DND-41 (cell line): ENCODE data around the gene ARID2.

Experiments
- ATAC-seq: fragments of 200-7000 bp; cut with Tn5 transposase; 3 replicates; pipeline ENCODE4 v1.9.1; 2021; ENCODE audit warnings: low read depth; ENCODE audit not compliant: insufficient read depth
- DNase-seq: peaks from one replicate; pipeline ENCODE4 v3.0.0-alpha.2; 2020
- H2AFZ ChIP-seq: 2 replicates; pipeline ENCODE4 v1.6.0; 2012; ENCODE audit warnings: low read depth, low read length
- H3K27ac ChIP-seq: 2 replicates; pipeline ENCODE4 v1.5.1; 2012; ENCODE audit warnings: low read length, inconsistent platforms
- H3K27me3 ChIP-seq: fragments of 200-600 bp; sonication (generic); 2 replicates; pipeline ENCODE4 v1.6.0; 2012; ENCODE audit warnings: low read length, mild to moderate bottlenecking, inconsistent platforms; ENCODE audit not compliant: insufficient read depth, poor library complexity
- H3K36me3 ChIP-seq: 2 replicates; pipeline ENCODE4 v1.5.1; 2012; ENCODE audit warnings: low read length, inconsistent platforms; ENCODE audit not compliant: insufficient read depth
- H3K4me1 ChIP-seq: 2 replicates; pipeline ENCODE4 v1.5.1; 2012; ENCODE audit warnings: mild to moderate bottlenecking, low read length; ENCODE audit not compliant: insufficient read depth
- H3K4me2 ChIP-seq: 2 replicates; pipeline ENCODE4 v1.6.0; 2012; ENCODE audit warnings: mild to moderate bottlenecking, moderate library complexity, low read length, inconsistent platforms; ENCODE audit not compliant: insufficient read depth
- H3K4me3 ChIP-seq, 2 experiments: fragments of 200-600 bp in 1 of 2; shearing (Covaris generic) in 1 of 2; 2 replicates each; pipeline ENCODE4 v1.5.1; 2012 to 2016; ENCODE audit warnings: inconsistent platforms in 2 of 2, low read length in 2 of 2, mild to moderate bottlenecking in 2 of 2, low read depth in 1 of 2, moderate library complexity in 1 of 2
- H3K79me2 ChIP-seq: 2 replicates; pipeline ENCODE4 v1.6.0; 2012; ENCODE audit warnings: low read length, inconsistent platforms; ENCODE audit not compliant: insufficient read depth
- H3K9ac ChIP-seq: 2 replicates; pipeline ENCODE4 v1.6.0; 2012; ENCODE audit warnings: low read depth, mild to moderate bottlenecking, inconsistent platforms, low read length, moderate library complexity
- H3K9me3 ChIP-seq: 2 replicates; pipeline ENCODE4 v1.5.1; 2012; ENCODE audit warnings: low read length, moderate library complexity, mild to moderate bottlenecking, inconsistent platforms; ENCODE audit not compliant: insufficient read depth, severe bottlenecking
- H4K20me1 ChIP-seq: 2 replicates; pipeline ENCODE4 v1.6.0; 2012; ENCODE audit warnings: low read length; ENCODE audit not compliant: insufficient read depth
- CTCF ChIP-seq: IDR thresholded peaks from 2 replicates; pipeline ENCODE4 v1.5.1; 2012; ENCODE audit warnings: borderline replicate concordance, low read length, moderate library complexity, mild to moderate bottlenecking; ENCODE audit not compliant: poor library complexity, severe bottlenecking; ENCODE audit errors: extremely low read depth
- EZH2 ChIP-seq: IDR thresholded peaks from 3 replicates; pipeline ENCODE4 v1.6.1; 2012; ENCODE audit warnings: borderline replicate concordance, low read depth, mild to moderate bottlenecking, moderate library complexity, low read length, inconsistent platforms; ENCODE audit not compliant: severe bottlenecking

The ARID2 gene

GRCh38 chr12:45849289-45849688 lies 119.8 kb downstream of the ARID2 start:
- Histone ChIP-seq H3K27ac (no peak overlapping the region), H4K20me1 (no peaks in the 10 kb centered on the region; the same call in 1 of the 2 replicates), H3K4me3 (no peak overlapping the region), H3K36me3 (peaks cover 89% of the 10 kb centered on the region), H3K9ac (no peak overlapping the region), H3K4me1 (no peaks in the 10 kb centered on the region), H2AFZ (no peak overlapping the region), H3K9me3 (no peaks in the 10 kb centered on the region), H3K79me2 (no peaks in the 10 kb centered on the region), H3K4me2 (no peak overlapping the region), H3K27me3 (no peaks in the 10 kb centered on the region)
- no peak for DNase-seq
- ATAC-seq, result no peak
- TF ChIP-seq CTCF, result no peak
- no peak for TF ChIP-seq EZH2

- DNase-seq (no peak), ATAC-seq (no peak)
- H3K4me2 ChIP-seq, result no peak overlapping the region
- H3K4me3 ChIP-seq, result no peak overlapping the region
- TF ChIP-seq EZH2 (no peak), CTCF (no peak)
- no peaks in the 10 kb centered on the region for H3K9me3 ChIP-seq
- H4K20me1 ChIP-seq, result no peaks in the 10 kb centered on the region; the same call in 1 of the 2 replicates
- H3K36me3 ChIP-seq, result peaks cover 83% of the 10 kb centered on the region
- no peak overlapping the region for H3K27ac ChIP-seq
- no peak overlapping the region for H3K9ac ChIP-seq
- H3K4me1 ChIP-seq, result no peaks in the 10 kb centered on the region
- no peaks in the 10 kb centered on the region for H3K79me2 ChIP-seq
- H2AFZ ChIP-seq, result no peak overlapping the region
- no peaks in the 10 kb centered on the region for H3K27me3 ChIP-seq
Observed at GRCh38 chr12:45850302-45850701, 120.8 kb downstream of the ARID2 start.

GRCh38 chr12:45852508-45852907 lies 123.0 kb downstream of the ARID2 start:
- TF ChIP-seq CTCF (no peak), EZH2 (no peak)
- Histone ChIP-seq H3K9me3 (no peaks in the 10 kb centered on the region), H4K20me1 (no peaks in the 10 kb centered on the region; the same call in 1 of the 2 replicates), H3K4me2 (no peak overlapping the region), H3K79me2 (0 out of 2 replicates have a peak, but pooled peaks cover 4% of the 10 kb centered on the region), H3K36me3 (peaks cover 74% of the 10 kb centered on the region), H2AFZ (no peak overlapping the region), H3K4me3 (no peak overlapping the region), H3K9ac (no peak overlapping the region), H3K4me1 (no peaks in the 10 kb centered on the region), H3K27ac (no peak overlapping the region), H3K27me3 (no peaks in the 10 kb centered on the region)
- ATAC-seq (peak; percentile 31; the same call in 1 of the 3 replicates), DNase-seq (no peak)

- no peak for TF ChIP-seq EZH2
- no peak for TF ChIP-seq CTCF
- H3K4me3 ChIP-seq, result no peak overlapping the region
- H2AFZ ChIP-seq, result no peak overlapping the region
- no peak overlapping the region for H3K9ac ChIP-seq
- H3K9me3 ChIP-seq, result no peaks in the 10 kb centered on the region
- DNase-seq, result no peak
- no peak overlapping the region for H3K27ac ChIP-seq
- no peak for ATAC-seq
- no peak overlapping the region for H3K4me2 ChIP-seq
- peaks cover 72% of the 10 kb centered on the region for H3K36me3 ChIP-seq
- H3K27me3 ChIP-seq, result no peaks in the 10 kb centered on the region
- no peaks in the 10 kb centered on the region for H3K4me1 ChIP-seq
- peaks cover 4% of the 10 kb centered on the region; the same call in 1 of the 2 replicates for H3K79me2 ChIP-seq
- H4K20me1 ChIP-seq, result no peaks in the 10 kb centered on the region; the same call in 1 of the 2 replicates
Observed at GRCh38 chr12:45853550-45853949, 124.0 kb downstream of the ARID2 start.
